ENCODE measurements around the gene MSL3.

DNA sequence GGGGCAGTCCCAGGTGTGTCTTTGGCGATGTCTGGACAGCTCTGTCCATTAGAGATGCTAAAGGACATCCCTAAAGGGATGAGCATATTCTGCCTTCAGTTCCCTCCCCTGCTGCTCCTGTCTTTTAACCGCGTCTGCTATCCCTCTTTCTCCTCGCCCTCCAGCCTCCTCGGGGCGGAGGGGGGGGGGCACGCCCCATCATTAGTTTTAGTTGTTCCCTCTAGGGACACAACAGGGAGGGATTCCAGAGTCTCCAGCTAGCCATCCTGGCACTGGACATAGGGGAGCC is 1.1 kb downstream of the MSL3 start:
- TF ChIP-seq, protein P1, sequence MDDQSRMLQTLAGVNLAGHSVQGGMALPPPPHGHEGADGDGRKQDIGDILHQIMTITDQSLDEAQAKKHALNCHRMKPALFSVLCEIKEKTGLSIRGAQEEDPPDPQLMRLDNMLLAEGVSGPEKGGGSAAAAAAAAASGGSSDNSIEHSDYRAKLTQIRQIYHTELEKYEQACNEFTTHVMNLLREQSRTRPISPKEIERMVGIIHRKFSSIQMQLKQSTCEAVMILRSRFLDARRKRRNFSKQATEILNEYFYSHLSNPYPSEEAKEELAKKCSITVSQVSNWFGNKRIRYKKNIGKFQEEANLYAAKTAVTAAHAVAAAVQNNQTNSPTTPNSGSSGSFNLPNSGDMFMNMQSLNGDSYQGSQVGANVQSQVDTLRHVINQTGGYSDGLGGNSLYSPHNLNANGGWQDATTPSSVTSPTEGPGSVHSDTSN (CRISPR knock-in tag; IDR thresholded peaks at IDR 0.05): no peak
- TF ChIP-seq, protein P2, sequence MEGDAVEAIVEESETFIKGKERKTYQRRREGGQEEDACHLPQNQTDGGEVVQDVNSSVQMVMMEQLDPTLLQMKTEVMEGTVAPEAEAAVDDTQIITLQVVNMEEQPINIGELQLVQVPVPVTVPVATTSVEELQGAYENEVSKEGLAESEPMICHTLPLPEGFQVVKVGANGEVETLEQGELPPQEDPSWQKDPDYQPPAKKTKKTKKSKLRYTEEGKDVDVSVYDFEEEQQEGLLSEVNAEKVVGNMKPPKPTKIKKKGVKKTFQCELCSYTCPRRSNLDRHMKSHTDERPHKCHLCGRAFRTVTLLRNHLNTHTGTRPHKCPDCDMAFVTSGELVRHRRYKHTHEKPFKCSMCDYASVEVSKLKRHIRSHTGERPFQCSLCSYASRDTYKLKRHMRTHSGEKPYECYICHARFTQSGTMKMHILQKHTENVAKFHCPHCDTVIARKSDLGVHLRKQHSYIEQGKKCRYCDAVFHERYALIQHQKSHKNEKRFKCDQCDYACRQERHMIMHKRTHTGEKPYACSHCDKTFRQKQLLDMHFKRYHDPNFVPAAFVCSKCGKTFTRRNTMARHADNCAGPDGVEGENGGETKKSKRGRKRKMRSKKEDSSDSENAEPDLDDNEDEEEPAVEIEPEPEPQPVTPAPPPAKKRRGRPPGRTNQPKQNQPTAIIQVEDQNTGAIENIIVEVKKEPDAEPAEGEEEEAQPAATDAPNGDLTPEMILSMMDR (tag by site-specific recombination; IDR thresholded peaks at IDR 0.05): no peak
- TF ChIP-seq, protein P3, sequence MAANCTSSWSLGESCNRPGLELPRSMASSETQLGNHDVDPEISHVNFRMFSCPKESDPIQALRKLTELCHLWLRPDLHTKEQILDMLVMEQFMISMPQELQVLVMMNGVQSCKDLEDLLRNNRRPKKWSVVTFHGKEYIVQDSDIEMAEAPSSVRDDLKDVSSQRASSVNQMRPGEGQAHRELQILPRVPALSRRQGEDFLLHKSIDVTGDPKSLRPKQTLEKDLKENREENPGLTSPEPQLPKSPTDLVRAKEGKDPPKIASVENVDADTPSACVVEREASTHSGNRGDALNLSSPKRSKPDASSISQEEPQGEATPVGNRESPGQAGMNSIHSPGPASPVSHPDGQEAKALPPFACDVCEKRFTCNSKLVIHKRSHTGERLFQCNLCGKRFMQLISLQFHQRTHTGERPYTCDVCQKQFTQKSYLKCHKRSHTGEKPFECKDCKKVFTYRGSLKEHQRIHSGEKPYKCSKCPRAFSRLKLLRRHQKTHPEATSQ (tag by site-specific recombination; IDR thresholded peaks at IDR 0.05): no peak
- TF ChIP-seq ZNF274 (IDR thresholded peaks at IDR 0.05; ENCODE audit: low read length): no peak
- no peak for TF ChIP-seq ZNF274 (tag by site-specific recombination; IDR thresholded peaks at IDR 0.05; ENCODE audit: borderline replicate concordance)
- TF ChIP-seq, protein P4, sequence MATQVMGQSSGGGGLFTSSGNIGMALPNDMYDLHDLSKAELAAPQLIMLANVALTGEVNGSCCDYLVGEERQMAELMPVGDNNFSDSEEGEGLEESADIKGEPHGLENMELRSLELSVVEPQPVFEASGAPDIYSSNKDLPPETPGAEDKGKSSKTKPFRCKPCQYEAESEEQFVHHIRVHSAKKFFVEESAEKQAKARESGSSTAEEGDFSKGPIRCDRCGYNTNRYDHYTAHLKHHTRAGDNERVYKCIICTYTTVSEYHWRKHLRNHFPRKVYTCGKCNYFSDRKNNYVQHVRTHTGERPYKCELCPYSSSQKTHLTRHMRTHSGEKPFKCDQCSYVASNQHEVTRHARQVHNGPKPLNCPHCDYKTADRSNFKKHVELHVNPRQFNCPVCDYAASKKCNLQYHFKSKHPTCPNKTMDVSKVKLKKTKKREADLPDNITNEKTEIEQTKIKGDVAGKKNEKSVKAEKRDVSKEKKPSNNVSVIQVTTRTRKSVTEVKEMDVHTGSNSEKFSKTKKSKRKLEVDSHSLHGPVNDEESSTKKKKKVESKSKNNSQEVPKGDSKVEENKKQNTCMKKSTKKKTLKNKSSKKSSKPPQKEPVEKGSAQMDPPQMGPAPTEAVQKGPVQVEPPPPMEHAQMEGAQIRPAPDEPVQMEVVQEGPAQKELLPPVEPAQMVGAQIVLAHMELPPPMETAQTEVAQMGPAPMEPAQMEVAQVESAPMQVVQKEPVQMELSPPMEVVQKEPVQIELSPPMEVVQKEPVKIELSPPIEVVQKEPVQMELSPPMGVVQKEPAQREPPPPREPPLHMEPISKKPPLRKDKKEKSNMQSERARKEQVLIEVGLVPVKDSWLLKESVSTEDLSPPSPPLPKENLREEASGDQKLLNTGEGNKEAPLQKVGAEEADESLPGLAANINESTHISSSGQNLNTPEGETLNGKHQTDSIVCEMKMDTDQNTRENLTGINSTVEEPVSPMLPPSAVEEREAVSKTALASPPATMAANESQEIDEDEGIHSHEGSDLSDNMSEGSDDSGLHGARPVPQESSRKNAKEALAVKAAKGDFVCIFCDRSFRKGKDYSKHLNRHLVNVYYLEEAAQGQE (tag by site-specific recombination; IDR thresholded peaks at IDR 0.05): no peak
- TF ChIP-seq, protein P5, sequence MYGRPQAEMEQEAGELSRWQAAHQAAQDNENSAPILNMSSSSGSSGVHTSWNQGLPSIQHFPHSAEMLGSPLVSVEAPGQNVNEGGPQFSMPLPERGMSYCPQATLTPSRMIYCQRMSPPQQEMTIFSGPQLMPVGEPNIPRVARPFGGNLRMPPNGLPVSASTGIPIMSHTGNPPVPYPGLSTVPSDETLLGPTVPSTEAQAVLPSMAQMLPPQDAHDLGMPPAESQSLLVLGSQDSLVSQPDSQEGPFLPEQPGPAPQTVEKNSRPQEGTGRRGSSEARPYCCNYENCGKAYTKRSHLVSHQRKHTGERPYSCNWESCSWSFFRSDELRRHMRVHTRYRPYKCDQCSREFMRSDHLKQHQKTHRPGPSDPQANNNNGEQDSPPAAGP (tag by site-specific recombination; IDR thresholded peaks at IDR 0.05): no peak
- TF ChIP-seq, protein P6, sequence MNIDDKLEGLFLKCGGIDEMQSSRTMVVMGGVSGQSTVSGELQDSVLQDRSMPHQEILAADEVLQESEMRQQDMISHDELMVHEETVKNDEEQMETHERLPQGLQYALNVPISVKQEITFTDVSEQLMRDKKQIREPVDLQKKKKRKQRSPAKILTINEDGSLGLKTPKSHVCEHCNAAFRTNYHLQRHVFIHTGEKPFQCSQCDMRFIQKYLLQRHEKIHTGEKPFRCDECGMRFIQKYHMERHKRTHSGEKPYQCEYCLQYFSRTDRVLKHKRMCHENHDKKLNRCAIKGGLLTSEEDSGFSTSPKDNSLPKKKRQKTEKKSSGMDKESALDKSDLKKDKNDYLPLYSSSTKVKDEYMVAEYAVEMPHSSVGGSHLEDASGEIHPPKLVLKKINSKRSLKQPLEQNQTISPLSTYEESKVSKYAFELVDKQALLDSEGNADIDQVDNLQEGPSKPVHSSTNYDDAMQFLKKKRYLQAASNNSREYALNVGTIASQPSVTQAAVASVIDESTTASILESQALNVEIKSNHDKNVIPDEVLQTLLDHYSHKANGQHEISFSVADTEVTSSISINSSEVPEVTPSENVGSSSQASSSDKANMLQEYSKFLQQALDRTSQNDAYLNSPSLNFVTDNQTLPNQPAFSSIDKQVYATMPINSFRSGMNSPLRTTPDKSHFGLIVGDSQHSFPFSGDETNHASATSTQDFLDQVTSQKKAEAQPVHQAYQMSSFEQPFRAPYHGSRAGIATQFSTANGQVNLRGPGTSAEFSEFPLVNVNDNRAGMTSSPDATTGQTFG (tag by site-specific recombination; IDR thresholded peaks at IDR 0.05; ENCODE audit: borderline replicate concordance): no peak
- no peak for TF ChIP-seq ZNF394 (tag by site-specific recombination; IDR thresholded peaks at IDR 0.05; ENCODE audit: borderline replicate concordance)
- no peak for TF ChIP-seq ZNF670 (tag by site-specific recombination; IDR thresholded peaks at IDR 0.05; ENCODE audit: low read depth)
- no peak for TF ChIP-seq ZBTB7A (tag by site-specific recombination; IDR thresholded peaks at IDR 0.05; ENCODE audit: low read depth)
- no peak for TF ChIP-seq BCL11A (tag by site-specific recombination; IDR thresholded peaks at IDR 0.05; ENCODE audit: low read depth)
- no peak for TF ChIP-seq ZNF623 (tag by site-specific recombination; IDR thresholded peaks at IDR 0.05)
